SK-N-MC (cell line): ENCODE data around the gene RUNX1.

Source experiments
- EZH2 ChIP-seq: fragments of 200-600 bp; sonication (generic); IDR thresholded peaks from one replicate; pipeline ENCODE4 v1.6.1; 2017; ENCODE audit warnings: antibody characterized with exemption
- POLR2AphosphoS5 ChIP-seq: IDR thresholded peaks from 2 replicates; pipeline ENCODE4 v1.6.1; 2012; ENCODE audit warnings: mild to moderate bottlenecking, low read depth, low read length, borderline replicate concordance

DNA sequence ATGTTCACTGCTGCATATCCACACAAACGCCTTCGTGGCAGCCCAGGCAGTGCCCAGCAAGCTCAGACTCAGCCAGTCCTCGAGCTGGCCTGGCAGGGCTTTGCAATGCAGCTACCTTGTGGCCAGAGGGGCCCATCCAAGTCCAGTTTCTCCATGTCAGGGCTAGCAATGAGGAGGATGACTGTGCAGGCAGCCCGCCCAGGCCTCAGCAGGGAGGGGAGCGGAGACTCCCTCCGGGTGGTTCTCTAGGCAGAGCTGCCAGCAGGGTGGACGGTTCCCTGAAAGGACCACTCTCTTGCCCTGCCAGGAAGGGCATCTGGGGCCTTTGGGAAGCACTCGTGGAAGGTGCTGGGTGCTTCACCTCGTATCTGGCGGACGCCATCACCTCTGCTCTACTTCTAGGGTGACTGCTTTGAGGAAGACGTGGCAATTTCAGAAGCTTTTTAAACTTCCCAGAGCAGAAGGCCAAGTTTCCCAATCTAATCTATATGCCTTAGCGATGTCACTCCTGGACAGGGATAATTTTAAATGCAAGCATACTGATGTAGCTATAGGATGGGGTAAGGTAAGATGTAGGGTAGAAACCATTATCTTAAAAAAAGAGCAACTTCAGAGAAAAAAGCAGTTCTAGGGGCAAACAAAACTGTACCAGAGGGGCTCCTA is 56.2 kb downstream of the RUNX1 start:
- TF ChIP-seq EZH2: no peak
- TF ChIP-seq POLR2AphosphoS5: no peak
